Aorta (tissue), 5 donors: ENCODE measurements around the gene HRCT1. TPM values are rescaled to one million over a fixed set of nuclear protein-coding genes. Genes with fewer than 3 reads are reported as not detected.

Experiments
- ATAC-seq: fragments of 200-7000 bp; cut with Tn5 transposase; one replicate; pipeline ENCODE4 v1.9.1; 2022; ENCODE audit warnings: moderate library complexity; ENCODE audit not compliant: low FRiP score
- DNase-seq, 2 donors: peaks; one replicate each; pipeline ENCODE4 v3.0.0-alpha.2; 2020
- H3K27ac ChIP-seq, 2 donors: one replicate each; pipeline ENCODE4 v1.5.1; 2013; ENCODE audit warnings: low read length in 2 of 2, mild to moderate bottlenecking in 2 of 2, moderate library complexity in 2 of 2, control low read depth in 1 of 2, inconsistent platforms in 1 of 2, low read depth in 1 of 2
- H3K27me3 ChIP-seq, 2 donors: one replicate each; pipeline ENCODE4 v1.6.1; 2013; ENCODE audit warnings: control low read depth in 1 of 2, low read length in 1 of 2, mild to moderate bottlenecking in 1 of 2, moderate library complexity in 1 of 2; ENCODE audit not compliant: insufficient read depth in 2 of 2, control insufficient read depth in 1 of 2
- H3K36me3 ChIP-seq, 2 donors: one replicate each; pipeline ENCODE4 v1.6.1; 2013; ENCODE audit warnings: control low read depth in 1 of 2, low read length in 1 of 2, mild to moderate bottlenecking in 1 of 2; ENCODE audit not compliant: insufficient read depth in 2 of 2, control insufficient read depth in 1 of 2
- H3K4me1 ChIP-seq, 2 donors: one replicate each; pipeline ENCODE4 v1.6.1; 2013; ENCODE audit warnings: low read length in 2 of 2, control low read depth in 1 of 2, mild to moderate bottlenecking in 1 of 2, moderate library complexity in 1 of 2; ENCODE audit not compliant: insufficient read depth in 2 of 2, control insufficient read depth in 1 of 2
- H3K4me3 ChIP-seq, 2 donors: one replicate each; pipeline ENCODE4 v1.5.1; 2013; ENCODE audit warnings: low read length in 2 of 2, control low read depth in 1 of 2, mild to moderate bottlenecking in 1 of 2
- H3K9me3 ChIP-seq: one replicate; pipeline ENCODE4 v1.6.1; 2013; ENCODE audit warnings: mild to moderate bottlenecking, low read length; ENCODE audit not compliant: control insufficient read depth
- WGBS, 2 donors: extraction: QIAGEN DNeasy Blood & Tissue Kit; methylation state at CpG; one replicate each; pipeline ENCODE4 v1.1.7; 2013; 5-methylcytosine and 5-hydroxymethylcytosine counted together
- intact Hi-C, 2 donors: fragments of 100-400 bp; cut with DNase I; formaldehyde crosslinking; loops; one replicate each; pipeline versions ENCODE4 v1.14.2 to v1.15.0; 2022
- polyA plus RNA-seq, 2 donors: library from polyadenylated mRNA; stranded (reverse); fragments of 200-250 nt; gene quantifications; one replicate each; pipeline ENCODE4 v1.2.3, GENCODE V29; 2013
- total RNA-seq, 2 donors: library from RNA; stranded (reverse); fragmentation: NEBNext Ultra II Directional; extraction: Animal tissue kit (Norgen Biotek cat#: 25700); gene quantifications; one replicate each; pipeline ENCODE4 v1.2.1, GENCODE V29; 2021
- donor health status: healthy with polysubstance abuse.
- donor health status: Bipolar disorder and iron deficiency.
- donor health status: DM: no; HTN: no; CAD: no.
- donor health status: DM: no; HTN: no; CAD: no.
- donor health status: DM: yes; HTN: yes; CAD: no.

HRCT1 gene
- total and polyA plus RNA-seq, 4 donors, result 14.2 to 25.7 (median 20.2) TPM

DNA sequence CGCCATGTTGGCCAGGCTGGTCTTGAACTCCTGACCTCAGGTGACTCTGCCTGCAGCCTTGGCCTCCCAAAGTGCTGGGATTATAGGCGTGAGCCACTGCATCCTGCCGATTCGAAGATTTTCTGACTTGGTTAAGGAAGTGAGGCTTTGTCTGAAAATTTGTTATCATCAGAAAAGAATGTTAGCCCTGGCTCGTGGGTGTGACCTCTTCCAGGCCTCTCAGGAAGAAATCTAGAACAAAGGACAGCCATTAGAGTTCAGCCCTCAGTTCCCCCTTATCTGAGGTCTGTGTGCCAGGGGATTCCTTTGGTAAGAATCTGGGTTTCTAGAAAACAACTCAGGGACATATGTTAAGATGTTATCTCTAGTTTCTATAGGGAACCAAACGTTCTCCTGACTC is 45.7 kb downstream of the HRCT1 start:
- Histone ChIP-seq H3K27me3 (no peaks in the 10 kb centered on the region), H3K4me1 (no peaks in the 10 kb centered on the region), H3K9me3 (no peaks in the 10 kb centered on the region), H3K4me3 (no peak overlapping the region), H3K27ac (no peak overlapping the region), H3K36me3 (no peaks in the 10 kb centered on the region)
- ATAC-seq (no peak), DNase-seq (no peak)
- intact Hi-C loops, result no loop called here
- 39 to 44% methylated on average over 6 of the region's 6 CpGs for WGBS, 2 donors

DNA sequence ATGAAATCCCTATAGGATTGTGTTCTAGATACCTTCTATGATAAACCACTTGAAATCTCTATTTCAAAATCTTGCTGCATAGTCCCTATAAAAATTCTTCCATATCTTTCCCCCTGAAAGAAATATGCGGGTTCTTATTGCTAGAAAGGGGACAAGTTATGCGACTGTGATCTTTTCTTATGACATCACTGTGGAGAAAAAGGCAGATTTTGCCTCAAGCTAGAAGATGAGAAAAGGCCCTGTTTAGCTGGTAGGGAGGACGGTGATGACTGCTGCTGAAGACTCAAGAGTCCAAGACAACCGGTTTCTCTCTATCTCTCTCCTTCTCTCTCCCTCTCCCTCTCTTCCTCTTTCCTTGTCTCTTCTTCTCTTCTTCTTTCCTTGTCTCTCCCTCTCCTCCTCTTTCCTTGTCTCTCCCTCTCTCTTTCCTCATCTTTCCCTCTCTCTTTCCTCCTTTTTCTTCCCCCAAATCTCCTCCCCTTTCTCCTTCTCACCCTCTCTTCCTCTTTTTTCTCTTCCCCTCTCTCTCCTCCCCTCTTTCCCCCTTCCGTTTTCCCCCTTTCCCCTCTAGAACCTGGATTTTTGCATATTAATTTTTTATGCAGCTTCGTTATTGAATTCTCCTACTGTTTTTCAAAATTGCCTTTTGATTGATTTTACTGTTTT is 46.7 kb downstream of the HRCT1 start:
- 87 to 89% methylated on average over 6 of the region's 6 CpGs for WGBS, 2 donors
- H3K36me3 ChIP-seq, result no peaks in the 10 kb centered on the region
- DNase-seq (no peak), ATAC-seq (no peak)
- no peaks in the 10 kb centered on the region for H3K9me3 ChIP-seq
- no peaks in the 10 kb centered on the region for H3K4me1 ChIP-seq
- H3K27me3 ChIP-seq, result no peaks in the 10 kb centered on the region
- intact Hi-C loops, result no loop called here
- H3K4me3 ChIP-seq, result no peak overlapping the region
- H3K27ac ChIP-seq, result no peak overlapping the region

DNA sequence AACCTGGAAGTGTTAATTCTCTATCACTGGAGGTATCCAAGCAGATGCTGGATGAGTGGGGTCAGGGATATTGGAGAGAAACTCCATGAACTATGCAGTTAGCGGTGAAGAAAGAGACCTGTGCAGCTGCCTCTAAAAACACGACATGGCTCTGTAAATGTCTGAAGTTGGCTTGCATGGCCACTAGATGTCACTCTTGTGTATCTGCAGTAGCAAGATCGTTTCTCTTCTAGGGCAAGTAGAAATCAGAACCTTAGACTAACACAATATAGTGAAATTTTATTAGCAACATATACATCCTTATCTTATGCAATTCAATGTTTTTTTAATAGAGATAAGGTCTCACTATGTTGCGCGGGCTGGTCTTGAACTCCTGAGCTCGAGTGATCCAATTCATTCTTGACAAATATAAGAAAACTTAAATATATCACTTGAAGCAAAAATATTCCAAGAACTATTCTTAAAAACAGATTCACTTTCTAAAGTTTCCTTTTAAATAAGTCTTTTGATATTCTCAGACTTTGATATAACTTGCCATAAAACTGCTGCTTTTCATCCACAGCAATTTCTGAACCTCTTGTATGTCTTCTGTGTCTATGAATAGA is 49.0 kb downstream of the HRCT1 start:
- intact Hi-C loops, result loop anchor here (2.0 to 5.0 kb wide), 2 partner anchors 67 to 68 kb away; no protein-coding TSS in a partner anchor
- ATAC-seq (peak; percentile 89), DNase-seq (no peak)
- no peaks in the 10 kb centered on the region for H3K36me3 ChIP-seq
- WGBS, 2 donors, result 2 to 4% methylated on average over 6 of the region's 6 CpGs
- no peak overlapping the region for H3K4me3 ChIP-seq
- H3K27me3 ChIP-seq, result no peaks in the 10 kb centered on the region
- H3K27ac ChIP-seq, result no peak overlapping the region
- no peaks in the 10 kb centered on the region for H3K9me3 ChIP-seq
- H3K4me1 ChIP-seq, result no peaks in the 10 kb centered on the region

DNA sequence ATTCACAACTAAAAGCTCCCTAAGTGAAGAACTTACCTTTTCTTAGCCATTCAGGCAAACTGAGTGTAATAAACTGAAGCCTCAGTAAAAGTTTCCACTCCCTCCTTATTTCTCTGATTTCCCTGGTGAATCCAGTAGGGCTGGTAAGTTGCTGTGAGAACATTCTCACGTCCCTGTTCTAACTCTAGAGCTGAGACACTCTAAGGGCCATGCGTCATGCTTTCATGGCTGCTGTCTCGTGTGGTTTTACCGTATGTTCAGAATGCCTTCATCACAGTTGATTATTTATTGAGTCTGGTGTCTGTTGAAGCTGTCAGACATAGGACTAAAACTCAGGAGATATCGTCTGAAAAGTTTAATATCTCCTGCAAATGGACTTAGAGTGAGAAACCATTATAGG is 50.6 kb downstream of the HRCT1 start:
- Histone ChIP-seq H3K4me3 (no peak overlapping the region), H3K9me3 (no peaks in the 10 kb centered on the region), H3K27me3 (no peaks in the 10 kb centered on the region), H3K36me3 (no peaks in the 10 kb centered on the region), H3K4me1 (no peaks in the 10 kb centered on the region), H3K27ac (no peak overlapping the region)
- intact Hi-C loops, result loop anchor here in 1 of 2 donors (5.0 kb wide), 1 partner anchor 66 kb away; no protein-coding TSS in a partner anchor
- ATAC-seq, result no peak
- 78 to 79% methylated on average over 5 of the region's 5 CpGs for WGBS, 2 donors
- no peak for DNase-seq

Other genes with a start within 250 kb of the HRCT1 start
- over 10,000 TPM; 14,949 to 16,694 TPM for gene RMRP, start 248.2 kb upstream of the HRCT1 start, total RNA-seq
- not detected for gene RMRP, start 248.2 kb upstream of the HRCT1 start, polyA plus RNA-seq
- gene CCDC107, start 247.9 kb upstream of the HRCT1 start, total RNA-seq, result 10 to 100 TPM; 53.7 to 79.6 TPM
- 100 to 1,000 TPM in 1 of 2 donors, 10 to 100 TPM in 1; 65.7 to 224 TPM for gene CCDC107, start 247.9 kb upstream of the HRCT1 start, polyA plus RNA-seq
- 1 to 10 TPM in 1 of 2 donors, under 1 TPM in 1; 0.75 to 1.7 TPM for gene ARHGEF39, start 241.0 kb upstream of the HRCT1 start, total RNA-seq
- 1 to 10 TPM in 1 of 2 donors, under 1 TPM in 1; 0.25 to 1.8 TPM for gene ARHGEF39, start 241.0 kb upstream of the HRCT1 start, polyA plus RNA-seq
- 1 to 10 TPM; 4.3 to 8.8 TPM for gene CA9, start 232.3 kb upstream of the HRCT1 start, total RNA-seq
- gene CA9, start 232.3 kb upstream of the HRCT1 start, polyA plus RNA-seq, result under 1 TPM in 1 of 2 donors, not detected in 1; 0.79 TPM
- 1,000 to 10,000 TPM; 1,614 to 5,973 TPM for gene TPM2, start 216.3 kb upstream of the HRCT1 start, total RNA-seq
- 1,000 to 10,000 TPM; 7,224 to 9,377 TPM for gene TPM2, start 216.3 kb upstream of the HRCT1 start, polyA plus RNA-seq
- gene TLN1, start 174.0 kb upstream of the HRCT1 start, total RNA-seq, result 1,000 to 10,000 TPM in 1 of 2 donors, 100 to 1,000 TPM in 1; 735 to 1,271 TPM
- gene TLN1, start 174.0 kb upstream of the HRCT1 start, polyA plus RNA-seq, result 100 to 1,000 TPM; 160 to 382 TPM
- 10 to 100 TPM; 39.5 to 51.3 TPM for gene CREB3, start 173.5 kb upstream of the HRCT1 start, total RNA-seq
- 10 to 100 TPM; 46.2 to 62.0 TPM for gene CREB3, start 173.5 kb upstream of the HRCT1 start, polyA plus RNA-seq
- gene GBA2, start 157.0 kb upstream of the HRCT1 start, total RNA-seq, result 10 to 100 TPM; 83.8 to 83.9 TPM
- gene GBA2, start 157.0 kb upstream of the HRCT1 start, polyA plus RNA-seq, result 100 to 1,000 TPM in 1 of 2 donors, 10 to 100 TPM in 1; 18.5 to 122 TPM
- 10 to 100 TPM; 30.0 to 32.4 TPM for gene RGP1, start 156.9 kb upstream of the HRCT1 start, total RNA-seq
- gene RGP1, start 156.9 kb upstream of the HRCT1 start, polyA plus RNA-seq, result 10 to 100 TPM; 11.0 to 13.0 TPM
- gene MSMP, start 151.9 kb upstream of the HRCT1 start, total RNA-seq, result 1 to 10 TPM; 2.0 TPM
- not detected for gene MSMP, start 151.9 kb upstream of the HRCT1 start, polyA plus RNA-seq
- 10 to 100 TPM; 39.7 to 45.6 TPM for gene NPR2, start 114.6 kb upstream of the HRCT1 start, total RNA-seq
- 10 to 100 TPM; 13.3 to 85.0 TPM for gene NPR2, start 114.6 kb upstream of the HRCT1 start, polyA plus RNA-seq
- 1 to 10 TPM in 1 of 2 donors, under 1 TPM in 1; 0.71 to 3.0 TPM for gene SPAG8, start 93.9 kb upstream of the HRCT1 start, total RNA-seq
- 1 to 10 TPM in 1 of 2 donors, not detected in 1; 4.4 TPM for gene SPAG8, start 93.9 kb upstream of the HRCT1 start, polyA plus RNA-seq
- 10 to 100 TPM; 21.3 to 26.0 TPM for gene HINT2, start 91.2 kb upstream of the HRCT1 start, total RNA-seq
- 10 to 100 TPM; 34.8 to 61.5 TPM for gene HINT2, start 91.2 kb upstream of the HRCT1 start, polyA plus RNA-seq
- not detected for gene FAM221B, start 77.5 kb upstream of the HRCT1 start, total RNA-seq
- under 1 TPM in 1 of 2 donors, not detected in 1; 0.13 TPM for gene FAM221B, start 77.5 kb upstream of the HRCT1 start, polyA plus RNA-seq
- gene TMEM8B, start 77.0 kb upstream of the HRCT1 start, total RNA-seq, result 10 to 100 TPM; 16.3 to 20.8 TPM
- 10 to 100 TPM in 1 of 2 donors, 1 to 10 TPM in 1; 6.8 to 31.2 TPM for gene TMEM8B, start 77.0 kb upstream of the HRCT1 start, polyA plus RNA-seq
- gene OR13J1, start 35.8 kb upstream of the HRCT1 start, total RNA-seq, result not detected
- not detected for gene OR13J1, start 35.8 kb upstream of the HRCT1 start, polyA plus RNA-seq
- 1 to 10 TPM; 4.0 to 4.5 TPM for gene SPAAR, start 3.3 kb downstream of the HRCT1 start, total RNA-seq
- under 1 TPM in 1 of 2 donors, not detected in 1; 0.82 TPM for gene SPAAR, start 3.3 kb downstream of the HRCT1 start, polyA plus RNA-seq
- gene OR2S2, start 52.0 kb downstream of the HRCT1 start, total RNA-seq, result not detected
- not detected for gene OR2S2, start 52.0 kb downstream of the HRCT1 start, polyA plus RNA-seq
- gene RECK, start 130.7 kb downstream of the HRCT1 start, total RNA-seq, result 10 to 100 TPM; 28.9 to 34.1 TPM
- 10 to 100 TPM in 1 of 2 donors, 1 to 10 TPM in 1; 6.0 to 19.9 TPM for gene RECK, start 130.7 kb downstream of the HRCT1 start, polyA plus RNA-seq
- gene GLIPR2, start 230.5 kb downstream of the HRCT1 start, total RNA-seq, result 10 to 100 TPM; 34.0 to 35.8 TPM
- 10 to 100 TPM; 26.9 to 56.5 TPM for gene GLIPR2, start 230.5 kb downstream of the HRCT1 start, polyA plus RNA-seq